CD4-positive, alpha-beta T cell treated with Interleukin-21 for 1 hour (primary cell): ENCODE measurements around the gene DHRS3.
"Not testable (repeated sequence)": the region's sequence is repeated elsewhere in the genome, so short reads cannot be mapped to it uniquely, and the experiment has no call there.

Experiments
- DNase-seq: peaks from one replicate; pipeline ENCODE4 v3.0.0-alpha.2; 2020

DHRS3 gene

DNA sequence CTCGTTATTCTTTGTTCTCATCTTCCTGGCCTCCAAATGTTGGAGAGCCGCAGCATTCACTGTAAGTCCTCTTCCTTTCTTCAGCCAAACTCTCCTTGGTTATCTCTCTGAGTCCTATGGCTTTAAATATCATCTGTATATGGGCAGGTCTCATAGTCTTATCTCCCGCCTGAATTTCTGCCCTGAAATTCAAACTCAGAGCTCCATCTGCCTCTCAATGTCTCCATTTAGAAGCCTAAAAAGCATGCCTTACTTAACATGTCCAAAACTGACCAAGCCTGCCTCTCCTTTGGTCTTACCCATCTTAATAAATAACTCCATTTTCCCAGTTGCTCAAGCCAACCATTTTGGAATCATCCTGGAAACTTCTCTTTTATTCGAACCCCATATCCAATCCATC, 80.7 kb downstream of the DHRS3 start:
- no peak for DNase-seq

DNA sequence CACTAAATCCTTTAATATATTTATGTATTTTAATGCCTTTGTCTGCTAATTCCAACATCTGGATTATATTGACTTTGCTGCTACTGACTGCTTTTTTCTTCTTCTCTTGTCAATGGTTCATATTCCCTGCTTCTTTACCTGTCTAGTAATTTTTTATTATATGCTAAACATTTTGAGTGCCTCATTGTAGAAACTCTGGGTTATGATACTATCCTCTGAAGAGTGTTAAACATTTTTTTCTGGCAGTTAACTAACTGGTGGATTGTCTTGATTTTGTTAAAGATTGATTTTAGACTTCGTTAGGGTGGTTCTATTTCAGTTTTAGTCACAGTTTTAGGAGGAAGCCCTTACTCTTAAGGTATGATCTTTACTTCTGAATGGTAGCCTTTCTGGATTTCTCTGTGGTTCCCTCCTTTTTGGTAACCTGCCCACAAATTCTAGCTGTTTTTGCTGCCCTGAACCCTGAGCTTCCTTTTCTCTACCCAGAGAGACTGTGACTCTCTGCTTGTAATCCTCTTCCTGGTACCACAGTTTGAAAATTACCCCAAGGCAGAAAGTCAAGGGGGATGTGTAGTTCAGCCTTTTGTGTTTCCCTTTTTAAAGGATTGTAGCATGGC, 81.9 kb downstream of the DHRS3 start:
- no peak for DNase-seq

DNA sequence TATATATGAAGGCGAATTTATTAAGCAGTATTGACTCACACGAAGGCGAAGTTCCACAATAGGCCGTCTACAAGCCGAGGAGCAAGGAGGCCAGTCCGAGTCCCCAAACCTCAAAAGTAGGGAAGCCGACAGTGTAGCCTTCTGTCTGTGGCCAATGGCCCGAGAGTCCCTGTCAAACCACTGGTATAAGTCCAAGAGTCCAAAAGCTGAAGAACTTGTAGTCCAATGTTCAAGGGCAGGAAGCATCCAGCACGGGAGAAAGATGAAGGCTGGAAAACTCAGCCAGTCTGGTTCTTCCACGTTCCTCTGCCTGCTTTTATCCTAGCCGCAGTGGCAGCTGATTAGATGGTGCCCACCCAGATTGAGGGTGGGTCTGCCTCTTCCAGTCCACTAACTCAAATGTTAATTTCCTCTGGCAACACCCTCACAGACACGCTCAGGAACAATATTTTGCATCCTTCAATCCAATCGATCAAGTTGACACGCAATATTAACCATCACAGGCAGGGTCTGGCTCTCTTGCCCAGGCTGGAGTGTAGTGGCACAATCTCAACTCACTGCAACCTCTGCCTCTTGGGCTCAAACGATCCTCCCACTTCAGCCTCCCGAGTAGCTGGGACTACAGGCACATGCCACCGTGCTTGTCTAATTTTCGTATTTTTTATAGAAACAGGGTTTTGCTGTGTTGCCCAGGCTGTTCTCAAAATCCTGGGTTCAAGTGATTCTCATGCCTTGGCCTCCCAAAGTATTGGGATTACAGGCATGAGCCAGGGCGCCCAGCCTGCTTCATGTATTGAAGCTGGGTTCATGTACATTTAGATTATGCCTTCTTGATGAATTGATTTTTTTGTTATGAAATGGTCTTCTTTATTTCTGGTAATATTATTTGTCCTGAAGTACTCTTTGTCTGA, 85.3 kb downstream of the DHRS3 start:
- DNase-seq = no peak

DNA sequence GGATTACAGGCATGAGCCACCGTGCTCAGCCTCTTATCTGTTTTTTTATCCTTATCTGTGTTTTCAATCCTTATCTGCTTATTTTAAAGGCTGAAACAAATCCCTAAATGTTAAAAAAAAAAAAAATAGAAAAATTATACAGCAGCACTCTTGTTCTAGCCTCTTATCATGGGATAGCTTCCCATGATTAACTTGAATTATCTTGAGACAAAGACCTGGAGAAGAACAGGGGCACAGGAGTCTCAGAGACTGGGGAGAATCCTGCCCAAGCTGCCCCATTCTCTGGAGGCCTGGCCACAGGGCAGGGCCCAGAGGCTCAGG, 86.9 kb downstream of the DHRS3 start:
- DNase-seq = no peak

DNA sequence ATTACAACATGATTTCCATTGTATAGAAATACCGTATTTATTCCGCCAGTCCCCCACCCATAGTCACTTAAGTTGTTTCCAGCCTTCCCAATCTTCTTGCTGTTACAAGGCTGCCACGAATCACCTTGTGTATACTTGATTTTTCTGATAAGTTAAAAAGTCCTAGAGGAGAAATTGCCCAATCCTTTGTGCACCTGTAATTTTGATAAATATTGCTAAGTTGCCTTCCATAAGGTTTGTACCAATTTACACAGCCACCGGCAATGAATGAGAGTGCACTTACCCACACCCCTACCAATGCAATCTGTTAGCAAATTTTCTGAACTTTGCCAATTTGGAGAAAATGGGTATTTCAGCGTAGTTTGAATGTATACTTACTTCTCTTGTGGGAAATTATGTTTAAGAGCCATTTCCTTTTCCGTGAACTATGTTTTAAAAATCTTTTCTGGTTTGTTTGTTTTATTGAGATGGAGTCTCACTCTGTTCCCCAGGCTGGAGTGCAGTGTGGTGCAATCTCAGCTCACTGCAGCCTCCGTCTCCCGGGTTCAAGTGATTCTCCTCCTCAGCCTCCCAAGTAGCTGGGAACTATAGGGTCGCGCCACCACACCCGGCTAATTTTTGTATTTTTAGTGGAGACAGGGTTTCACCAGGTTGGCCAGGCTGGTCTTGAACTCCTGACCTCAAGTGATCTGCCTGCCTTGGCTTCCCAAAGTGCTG, 87.4 kb downstream of the DHRS3 start:
- DNase-seq = no peak

DNA sequence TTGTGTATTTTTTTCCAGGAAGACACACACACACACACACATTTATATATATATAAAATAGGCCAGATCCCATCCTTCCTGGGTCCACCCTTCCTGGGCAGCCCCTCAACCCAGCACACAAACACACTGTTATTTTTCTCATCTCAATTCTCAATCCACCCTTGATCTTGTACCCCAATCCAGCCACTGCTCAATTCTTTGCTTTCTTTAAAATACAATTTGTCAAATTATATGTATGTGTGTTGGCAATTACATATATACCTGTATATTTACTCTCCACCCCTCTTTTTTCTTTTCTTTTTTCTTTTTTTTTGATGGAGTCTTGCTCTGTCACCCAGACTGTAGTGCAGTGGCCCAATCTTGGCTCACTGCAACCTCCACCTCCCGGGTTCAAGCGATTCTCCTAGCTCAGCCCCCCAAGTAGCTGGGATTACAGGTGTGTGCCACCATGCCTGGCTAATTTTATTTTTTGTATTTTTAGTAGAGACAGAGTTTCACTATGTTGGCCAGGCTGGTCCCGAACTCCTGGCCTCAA, 88.3 kb downstream of the DHRS3 start:
- no peak for DNase-seq

DNA sequence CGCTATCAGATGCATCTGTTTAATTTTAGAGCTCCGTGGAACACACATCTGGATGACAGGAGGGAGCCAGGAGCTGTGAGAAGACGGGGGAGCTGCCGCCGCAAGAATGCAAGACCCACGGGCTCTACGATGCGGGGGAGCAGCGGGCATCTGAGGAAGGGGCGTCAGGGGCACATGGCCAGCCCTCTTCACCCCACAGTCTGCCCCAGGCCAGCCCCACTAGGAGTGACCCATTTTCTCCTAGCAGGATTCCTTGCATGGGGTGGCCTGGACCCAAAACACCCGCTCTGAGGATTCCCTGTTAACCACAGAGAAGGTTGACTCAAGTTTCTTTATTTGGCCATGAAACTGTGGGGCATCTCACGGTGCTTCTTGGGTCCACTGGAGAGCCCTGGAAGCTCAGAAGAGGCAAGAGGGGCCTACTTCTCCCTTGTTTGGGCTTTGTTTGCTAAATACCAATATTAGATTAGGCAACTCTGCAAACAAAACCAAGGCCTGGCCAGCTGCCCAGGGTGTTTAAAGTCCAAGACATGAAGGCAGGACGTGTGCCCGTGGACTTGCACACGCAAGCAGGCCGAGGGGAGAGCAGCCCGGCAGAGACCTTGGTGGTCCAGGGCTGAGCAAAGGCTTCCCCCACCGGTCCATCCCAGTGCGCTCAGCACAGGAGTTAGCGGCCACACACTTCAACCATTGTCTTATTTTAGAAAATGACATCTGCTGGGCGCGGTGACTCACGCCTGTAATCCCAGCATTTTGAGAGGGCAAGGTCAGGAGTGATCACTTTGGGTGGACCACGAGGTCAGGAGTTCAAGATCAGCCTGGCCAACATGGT, 89.8 kb downstream of the DHRS3 start:
- no peak for DNase-seq

DNA sequence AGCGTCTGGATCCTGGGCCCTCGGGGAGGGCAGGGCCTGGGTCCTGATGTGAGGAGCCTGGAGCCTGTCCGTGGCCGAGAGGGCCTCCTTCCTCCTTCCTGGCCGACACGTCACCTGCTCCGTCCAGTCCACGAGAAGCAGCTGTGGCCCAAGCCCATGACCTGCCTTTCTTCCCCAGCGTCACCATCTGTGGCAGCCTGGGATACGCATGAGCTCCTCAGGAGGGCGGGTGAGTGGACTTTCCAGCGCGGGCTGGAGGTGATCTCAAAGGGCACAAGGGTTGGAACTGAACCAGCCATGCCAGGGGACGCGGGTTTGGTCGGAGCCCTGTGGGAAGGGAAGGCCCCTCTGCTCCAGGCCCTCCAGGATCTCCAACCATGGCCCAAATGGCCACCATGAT, 90.4 kb downstream of the DHRS3 start:
- no peak for DNase-seq

DNA sequence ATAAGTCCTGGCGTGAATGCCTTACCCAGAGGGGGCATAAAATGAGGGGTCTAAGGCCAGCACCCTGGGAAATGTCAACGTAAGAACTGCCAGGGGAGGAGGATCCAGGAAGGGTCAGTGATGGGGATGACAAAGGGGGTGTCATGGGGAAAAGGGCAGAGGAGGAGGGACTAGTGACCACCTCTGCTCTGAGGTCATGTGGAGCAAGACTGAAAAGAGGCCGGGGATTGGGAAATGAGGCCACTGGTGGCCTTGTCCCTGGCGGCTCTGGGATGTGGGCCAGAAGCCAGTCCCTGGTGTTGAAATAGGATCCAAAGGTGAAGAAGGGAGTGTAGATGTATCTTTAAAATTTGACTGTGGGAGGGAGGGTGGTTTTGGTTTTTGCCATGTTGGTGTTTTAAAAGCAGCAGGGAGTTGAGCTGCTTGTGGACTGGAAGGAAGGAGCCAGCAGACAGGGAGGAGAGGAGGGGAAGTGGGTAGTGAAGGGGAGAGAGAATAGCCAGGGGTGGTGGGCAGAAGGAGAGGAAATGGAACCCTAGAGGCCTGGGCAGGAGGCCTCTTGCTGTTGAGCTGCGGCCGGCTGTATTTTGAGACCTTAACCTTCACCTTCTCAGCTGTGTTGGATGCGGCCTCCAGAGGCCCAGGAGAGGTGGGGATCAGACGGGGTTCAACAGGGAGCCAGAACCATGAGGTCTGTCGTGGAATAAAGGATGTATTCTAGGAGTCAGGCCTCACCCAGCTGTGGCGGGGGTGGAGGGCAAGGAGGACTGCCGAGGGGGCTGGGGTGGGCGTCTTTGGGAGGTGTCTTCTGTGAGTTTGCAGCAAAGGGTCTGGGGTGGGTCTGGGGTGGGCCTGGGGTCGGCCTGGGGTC, 92.5 kb downstream of the DHRS3 start:
- no peak for DNase-seq

DNA sequence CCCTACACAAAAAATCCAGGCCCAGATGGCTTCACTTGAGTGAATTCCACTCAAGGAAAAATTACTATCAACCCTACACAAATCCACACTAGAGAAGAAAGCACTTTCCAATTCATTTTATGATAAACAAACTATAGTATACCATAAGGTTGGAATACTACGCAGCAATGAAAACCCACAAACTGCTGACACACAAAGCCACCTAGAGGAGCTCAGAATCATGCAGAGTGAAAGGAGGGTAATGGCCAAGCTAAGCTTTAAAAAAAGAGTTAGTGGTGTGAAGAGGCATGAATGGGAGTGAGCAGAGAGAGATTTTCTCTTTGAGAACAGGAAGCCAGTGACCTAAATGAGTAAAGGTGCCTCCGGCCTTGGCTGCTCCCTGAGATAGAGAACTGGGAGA, 93.7 kb downstream of the DHRS3 start:
- DNase-seq = no peak

DNA sequence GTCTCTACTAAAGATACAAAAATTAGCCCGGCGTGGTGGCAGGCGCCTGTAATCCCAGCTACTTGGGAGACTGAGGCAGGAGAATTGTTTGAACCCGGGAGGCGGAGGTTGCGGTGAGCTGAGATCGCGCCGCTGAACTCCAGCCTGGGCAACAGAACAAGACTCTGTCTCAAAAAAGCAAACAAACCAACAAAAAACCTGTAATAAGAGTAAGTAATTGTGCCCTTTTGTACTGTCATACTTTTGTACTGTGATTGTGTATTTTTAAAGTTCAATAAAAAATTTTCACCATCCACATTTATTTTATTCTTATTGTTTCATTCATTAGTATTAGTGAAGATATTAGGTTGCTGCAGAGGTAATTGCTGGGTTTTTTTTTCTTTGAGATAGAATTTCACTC, 95.2 kb downstream of the DHRS3 start:
- not testable (repeated sequence) for DNase-seq

DNA sequence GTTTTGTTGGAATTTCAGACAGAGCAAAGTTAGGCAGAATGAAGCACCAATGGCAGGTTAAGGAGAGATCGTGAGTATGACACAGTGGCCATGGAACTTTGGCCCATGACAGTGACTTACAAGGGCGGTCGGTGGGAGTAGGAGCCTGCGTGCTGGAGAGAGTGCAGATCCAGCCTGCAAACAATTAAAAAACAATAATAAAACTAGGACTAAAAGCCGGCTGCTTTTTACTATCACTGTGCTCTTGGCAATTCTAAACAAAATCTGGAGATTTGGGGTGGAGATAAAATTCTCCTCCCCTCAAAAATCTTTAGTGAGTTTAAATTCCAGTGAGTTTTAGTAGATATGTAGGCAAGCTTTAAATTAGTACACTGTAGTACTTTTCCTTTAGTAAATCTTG, 96.9 kb downstream of the DHRS3 start:
- no peak for DNase-seq

DNA sequence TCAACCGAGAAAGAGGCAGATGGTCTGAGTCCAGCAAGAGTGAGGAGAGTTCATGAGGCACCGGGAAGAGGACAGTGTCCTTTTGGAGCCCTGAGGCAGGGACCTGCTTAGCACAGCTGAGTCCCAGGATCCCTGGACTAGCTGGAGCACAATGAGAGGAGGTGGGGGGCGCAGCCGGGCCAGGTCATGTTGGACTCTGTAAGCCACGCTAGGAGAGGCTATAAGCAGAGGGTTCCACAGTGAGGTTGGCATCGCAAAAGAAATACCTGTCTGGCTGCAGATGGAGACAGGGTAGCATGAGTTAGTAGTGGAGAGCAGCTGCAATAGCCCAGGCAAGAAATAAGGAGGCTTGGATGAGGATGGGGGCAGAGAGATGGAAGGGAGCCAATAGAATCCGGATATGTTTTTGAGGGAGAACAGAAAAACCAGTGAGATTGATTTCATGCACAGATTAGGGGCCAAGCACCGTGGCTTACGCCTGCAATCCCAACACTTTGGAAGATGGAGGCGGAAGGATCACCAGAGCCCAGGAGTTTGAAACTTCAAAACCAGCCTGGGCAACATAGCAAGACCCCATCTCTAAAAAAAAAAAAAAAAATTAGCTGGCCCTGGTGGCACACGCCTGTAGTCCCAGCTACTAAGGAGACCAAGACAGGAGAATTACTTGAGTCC, 98.2 kb downstream of the DHRS3 start:
- no peak for DNase-seq

DNA sequence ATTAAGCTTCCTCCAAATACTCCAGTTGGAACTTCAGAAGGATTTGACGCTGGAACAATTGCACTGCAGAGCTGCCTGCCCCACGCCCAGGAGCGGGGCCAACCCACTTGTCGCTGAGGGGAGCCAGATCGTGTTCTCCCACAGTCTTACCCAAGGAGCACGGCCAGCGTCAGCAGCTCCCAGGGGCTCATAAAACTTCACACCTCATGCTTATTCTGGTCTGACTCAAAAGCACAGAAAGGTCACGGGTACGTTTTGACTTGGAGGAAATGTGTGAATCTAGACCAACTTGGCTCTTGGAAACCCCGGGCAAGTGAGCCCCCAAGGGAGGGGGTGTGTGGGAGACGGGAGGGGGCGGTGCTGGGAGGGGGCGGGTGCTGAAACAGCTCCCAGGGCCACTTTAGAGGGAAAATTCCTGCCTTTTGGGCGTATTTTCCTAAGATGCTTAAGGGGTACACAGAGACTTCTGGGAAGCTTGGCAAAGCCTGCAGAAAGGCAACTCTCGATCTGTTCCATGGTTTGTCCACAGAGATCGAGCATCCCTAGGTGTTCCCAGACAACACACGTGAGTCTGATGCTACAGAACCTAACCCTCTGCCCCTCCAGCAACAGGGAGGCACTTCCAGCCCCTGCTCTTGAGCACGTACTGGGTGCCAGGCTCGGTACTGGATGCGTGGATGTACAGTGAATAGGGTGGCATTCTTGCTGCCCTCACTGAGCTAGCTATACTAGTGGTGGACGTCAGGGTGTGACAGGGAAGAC, 98.9 kb downstream of the DHRS3 start:
- no peak for DNase-seq
